H1 (cell line): ENCODE results near the gene HOATZ.

ENCODE experiments used
- BCL11A ChIP-seq, 2 experiments: IDR thresholded peaks; one replicate each; pipeline ENCODE4 v1.6.1; 2011; ENCODE audit warnings: low read depth in 2 of 2, low read length in 2 of 2, mild to moderate bottlenecking in 2 of 2
- CHD2 ChIP-seq: IDR thresholded peaks from 2 replicates; pipeline ENCODE4 v1.6.1; 2012; ENCODE audit warnings: low read length, improper control_type of control experiment
- CREB1 ChIP-seq: IDR thresholded peaks from 2 replicates; pipeline ENCODE4 v1.6.1; 2012; ENCODE audit warnings: inconsistent platforms
- CTCF ChIP-seq, 3 experiments: IDR thresholded peaks; 1 replicate in 2 of 3; 2 replicates in 1 of 3; pipeline versions ENCODE4 v1.5.1 to v1.6.1; 2011; ENCODE audit warnings: low read length in 3 of 3, mild to moderate bottlenecking in 3 of 3, inconsistent platforms in 2 of 3, low read depth in 1 of 3, moderate library complexity in 1 of 3; ENCODE audit not compliant: insufficient read depth in 1 of 3; ENCODE audit errors: control extremely low read depth in 1 of 3
- KDM1A ChIP-seq: fragments of 200-600, 300-600 bp; sonication (generic); IDR thresholded peaks from 2 replicates; pipeline ENCODE4 v1.7.1; 2016; ENCODE audit warnings: mild to moderate bottlenecking, low read length, borderline replicate concordance
- KDM5A ChIP-seq: fragments of 200-600 bp; IDR thresholded peaks from 2 replicates; pipeline ENCODE4 v1.7.1; 2012; ENCODE audit warnings: mild to moderate bottlenecking, low read length, inconsistent platforms, mixed read lengths
- NRF1 ChIP-seq: IDR thresholded peaks from 2 replicates; pipeline ENCODE4 v1.6.1; 2011; ENCODE audit warnings: mild to moderate bottlenecking, low read depth, low read length, improper control_type of control experiment
- POLR2A ChIP-seq, 2 experiments: IDR thresholded peaks; 1 replicate in 1 of 2; 2 replicates in 1 of 2; pipeline ENCODE4 v1.6.1; 2011; ENCODE audit warnings: low read depth in 2 of 2, low read length in 2 of 2, mild to moderate bottlenecking in 2 of 2; ENCODE audit errors: control extremely low read depth in 1 of 2
- RAD21 ChIP-seq, 2 experiments: IDR thresholded peaks in 1 of 2; conservative IDR thresholded peaks in 1 of 2; 2 replicates each; pipeline ENCODE4 v1.6.1; 2011; ENCODE audit warnings: low read depth in 2 of 2, low read length in 2 of 2, improper control_type of control experiment in 1 of 2, inconsistent platforms in 1 of 2, mild to moderate bottlenecking in 1 of 2, moderate library complexity in 1 of 2
- RFX5 ChIP-seq: IDR thresholded peaks from 2 replicates; pipeline ENCODE4 v1.6.1; 2011; ENCODE audit warnings: low read depth, low read length, improper control_type of control experiment, borderline replicate concordance
- RXRA ChIP-seq: IDR thresholded peaks from 2 replicates; pipeline ENCODE4 v1.6.1; 2011; ENCODE audit warnings: low read depth, mild to moderate bottlenecking, low read length, moderate library complexity; ENCODE audit not compliant: insufficient read depth
- SIN3A ChIP-seq, 2 experiments: IDR thresholded peaks in 1 of 2; conservative IDR thresholded peaks in 1 of 2; 2 replicates each; pipeline ENCODE4 v1.6.1; 2011 to 2012; ENCODE audit warnings: low read length in 2 of 2, improper control_type of control experiment in 1 of 2, low read depth in 1 of 2, mild to moderate bottlenecking in 1 of 2
- SP2 ChIP-seq: IDR thresholded peaks from 2 replicates; pipeline ENCODE4 v1.6.1; 2012; ENCODE audit warnings: mild to moderate bottlenecking, low read length, inconsistent platforms
- TF ChIP-seq, protein P1 (sequence below): IDR thresholded peaks from 2 replicates; pipeline ENCODE4 v1.6.1; 2011; ENCODE audit warnings: low read length, improper control_type of control experiment

- TF ChIP-seq SP2: no peak
- no peak for TF ChIP-seq RXRA
- no peak for TF ChIP-seq NRF1
- TF ChIP-seq RAD21 (IDR thresholded peaks at IDR 0.05 in 1 of 2, conservative IDR thresholded peaks at IDR 0.05 in 1 of 2; ENCODE audit: low read depth in 2 of 2, low read length in 2 of 2): no peak
- TF ChIP-seq, protein P1, sequence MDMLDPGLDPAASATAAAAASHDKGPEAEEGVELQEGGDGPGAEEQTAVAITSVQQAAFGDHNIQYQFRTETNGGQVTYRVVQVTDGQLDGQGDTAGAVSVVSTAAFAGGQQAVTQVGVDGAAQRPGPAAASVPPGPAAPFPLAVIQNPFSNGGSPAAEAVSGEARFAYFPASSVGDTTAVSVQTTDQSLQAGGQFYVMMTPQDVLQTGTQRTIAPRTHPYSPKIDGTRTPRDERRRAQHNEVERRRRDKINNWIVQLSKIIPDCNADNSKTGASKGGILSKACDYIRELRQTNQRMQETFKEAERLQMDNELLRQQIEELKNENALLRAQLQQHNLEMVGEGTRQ: no peak
- TF ChIP-seq KDM1A: no peak
- no peak for TF ChIP-seq SIN3A (conservative IDR thresholded peaks at IDR 0.05 in 1 of 2, IDR thresholded peaks at IDR 0.05 in 1 of 2; ENCODE audit: low read depth in 1 of 2, low read length in 2 of 2)
- no peak for TF ChIP-seq KDM5A
- TF ChIP-seq CHD2: no peak
- no peak for TF ChIP-seq RFX5
- TF ChIP-seq BCL11A (IDR thresholded peaks at IDR 0.05; ENCODE audit: low read depth in 2 of 2, low read length in 2 of 2): no peak
- no peak for TF ChIP-seq CTCF (IDR thresholded peaks at IDR 0.05; ENCODE audit: control extremely low read depth in 1 of 3, insufficient read depth in 1 of 3, low read depth in 1 of 3, low read length in 3 of 3)
- no peak for TF ChIP-seq CREB1
- no peak for TF ChIP-seq POLR2A (IDR thresholded peaks at IDR 0.05; ENCODE audit: control extremely low read depth in 1 of 2, low read depth in 2 of 2, low read length in 2 of 2)
These were observed 58.0 kb downstream of the HOATZ start for GRCh38 chr11:111572581-111572980.
